Neuronal stem cell (in vitro differentiated cells): ENCODE results near the gene AFG1L.

Experiments
- DNase-seq: peaks from one replicate; pipeline ENCODE4 v3.0.0-alpha.2; 2013; ENCODE audit warnings: low spot score
- H2AFZ ChIP-seq: one replicate; pipeline ENCODE4 v1.6.1; 2013; ENCODE audit warnings: mild to moderate bottlenecking, low read length, inconsistent platforms
- H2AK5ac ChIP-seq: 2 replicates; pipeline ENCODE4 v1.6.1; 2013; ENCODE audit warnings: low read depth, mild to moderate bottlenecking, inconsistent platforms, low read length, moderate library complexity, mixed read lengths
- H2BK120ac ChIP-seq: 2 replicates; pipeline ENCODE4 v1.6.1; 2013; ENCODE audit warnings: low read depth, mild to moderate bottlenecking, inconsistent platforms, low read length, moderate library complexity, mixed read lengths
- H2BK12ac ChIP-seq: one replicate; pipeline ENCODE4 v1.6.1; 2013; ENCODE audit warnings: low read length, inconsistent platforms
- H2BK15ac ChIP-seq: 2 replicates; pipeline ENCODE4 v1.6.1; 2013; ENCODE audit warnings: mild to moderate bottlenecking, low read length, inconsistent platforms, mixed read lengths
- H2BK5ac ChIP-seq: one replicate; pipeline ENCODE4 v1.6.1; 2013; ENCODE audit warnings: inconsistent platforms, mild to moderate bottlenecking, low read length, moderate library complexity
- H3K14ac ChIP-seq: one replicate; pipeline ENCODE4 v1.6.1; 2013; ENCODE audit warnings: low read length, inconsistent platforms
- H3K18ac ChIP-seq: 2 replicates; pipeline ENCODE4 v1.6.1; 2013; ENCODE audit warnings: low read length, inconsistent platforms
- H3K23ac ChIP-seq: 2 replicates; pipeline ENCODE4 v1.6.1; 2013; ENCODE audit warnings: low read depth, mild to moderate bottlenecking, mixed read lengths, low read length, inconsistent platforms; ENCODE audit not compliant: poor library complexity
- H3K27ac ChIP-seq: replicated peaks from 3 replicates; pipeline ENCODE4 v1.5.1; 2013; ENCODE audit warnings: low read length, inconsistent platforms
- H3K27me3 ChIP-seq, 3 experiments: 2 replicates each; pipeline ENCODE4 v1.6.1; 2013; ENCODE audit warnings: low read length in 3 of 3, mild to moderate bottlenecking in 2 of 3, inconsistent platforms in 1 of 3, low read depth in 1 of 3, mixed read lengths in 1 of 3, moderate library complexity in 1 of 3; ENCODE audit not compliant: control insufficient read depth in 3 of 3, insufficient read depth in 3 of 3
- H3K36me3 ChIP-seq, 2 donors: replicated peaks in 1 of 2; 2 replicates each; pipeline ENCODE4 v1.6.1; 2013; ENCODE audit warnings: low read length in 2 of 2; ENCODE audit not compliant: control insufficient read depth in 2 of 2, insufficient read depth in 2 of 2
- H3K4ac ChIP-seq: 2 replicates; pipeline ENCODE4 v1.6.1; 2013; ENCODE audit warnings: inconsistent platforms, mild to moderate bottlenecking, low read length, moderate library complexity
- H3K4me1 ChIP-seq, 2 donors: 1 replicate in 1 of 2; 2 replicates in 1 of 2; pipeline ENCODE4 v1.6.1; 2013; ENCODE audit warnings: low read length in 2 of 2, low read depth in 1 of 2; ENCODE audit not compliant: control insufficient read depth in 2 of 2, insufficient read depth in 1 of 2
- H3K4me2 ChIP-seq: one replicate; pipeline ENCODE4 v1.6.1; 2013; ENCODE audit warnings: mild to moderate bottlenecking, low read length, inconsistent platforms; ENCODE audit not compliant: insufficient read depth, poor library complexity, severe bottlenecking
- H3K4me3 ChIP-seq, 2 donors: 2 replicates each; pipeline ENCODE4 v1.5.1; 2013; ENCODE audit warnings: low read length in 2 of 2, mild to moderate bottlenecking in 2 of 2, inconsistent platforms in 1 of 2, moderate library complexity in 1 of 2
- H3K79me1 ChIP-seq: one replicate; pipeline ENCODE4 v1.6.1; 2013; ENCODE audit warnings: low read depth, mild to moderate bottlenecking, inconsistent platforms, low read length, moderate library complexity
- H3K9ac ChIP-seq: one replicate; pipeline ENCODE4 v1.6.1; 2013; ENCODE audit warnings: mild to moderate bottlenecking, low read depth, low read length, inconsistent platforms; ENCODE audit not compliant: poor library complexity
- H3K9me3 ChIP-seq, 2 donors: replicated peaks in 1 of 2; 2 replicates each; pipeline versions ENCODE3 to v1.6.1; 2013; ENCODE audit warnings: low read length in 2 of 2, mild to moderate bottlenecking in 2 of 2, inconsistent platforms in 1 of 2, low read depth in 1 of 2, mixed read lengths in 1 of 2, moderate library complexity in 1 of 2; ENCODE audit not compliant: control insufficient read depth in 2 of 2, insufficient read depth in 1 of 2
- H4K8ac ChIP-seq: one replicate; pipeline ENCODE4 v1.6.1; 2013; ENCODE audit warnings: low read depth, mild to moderate bottlenecking, inconsistent platforms, low read length, moderate library complexity
- H4K91ac ChIP-seq: one replicate; pipeline ENCODE4 v1.6.1; 2013; ENCODE audit warnings: low read length, low read depth, mild to moderate bottlenecking, inconsistent platforms; ENCODE audit not compliant: poor library complexity
- WGBS, 2 donors: extraction: QIAGEN DNeasy Blood & Tissue Kit; methylation state at CpG; one replicate each; pipeline ENCODE4 v1.1.7; 2013; ENCODE audit warnings: missing lambda C conversion rate in 2 of 2, mixed read lengths in 1 of 2; ENCODE audit not compliant: insufficient read length in 2 of 2, insufficient replicate concordance in 1 of 2; ENCODE audit errors: extremely low coverage in 2 of 2; 5-methylcytosine and 5-hydroxymethylcytosine counted together

Gene AFG1L

DNA sequence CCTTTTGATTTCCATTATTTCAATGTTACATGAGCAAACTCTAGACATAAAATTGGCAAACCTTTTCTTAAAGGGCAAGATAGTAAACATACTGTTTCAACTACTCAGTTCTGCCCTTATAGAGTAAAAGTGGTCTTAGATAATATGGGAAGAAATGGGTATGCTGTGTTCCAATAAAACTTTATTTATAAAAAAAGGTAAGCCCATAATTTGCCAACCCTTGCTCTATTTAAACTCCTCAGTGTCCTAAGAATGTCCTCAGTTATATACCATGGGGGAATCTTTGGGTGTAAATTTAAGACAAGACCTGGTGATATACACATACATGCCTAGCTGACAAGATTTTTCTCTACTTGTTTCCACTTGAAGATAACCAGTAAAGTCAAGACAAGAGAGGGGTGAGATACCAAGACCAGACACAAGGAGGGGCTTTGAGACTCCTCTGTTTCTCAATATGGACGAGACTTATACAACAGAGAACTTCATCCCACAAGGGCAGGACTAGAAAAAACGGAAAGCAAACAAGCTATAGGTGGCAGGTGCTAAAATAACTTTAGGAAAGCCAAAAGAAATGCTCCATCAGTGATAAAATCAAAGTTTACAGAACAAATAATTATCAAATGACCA, 44.5 kb upstream of the AFG1L start:
- no peak overlapping the region for H3K14ac ChIP-seq
- WGBS, 2 donors, result no CpG with 5 or more reads among the region's 2 CpGs
- no peak overlapping the region for H3K27ac ChIP-seq

DNA sequence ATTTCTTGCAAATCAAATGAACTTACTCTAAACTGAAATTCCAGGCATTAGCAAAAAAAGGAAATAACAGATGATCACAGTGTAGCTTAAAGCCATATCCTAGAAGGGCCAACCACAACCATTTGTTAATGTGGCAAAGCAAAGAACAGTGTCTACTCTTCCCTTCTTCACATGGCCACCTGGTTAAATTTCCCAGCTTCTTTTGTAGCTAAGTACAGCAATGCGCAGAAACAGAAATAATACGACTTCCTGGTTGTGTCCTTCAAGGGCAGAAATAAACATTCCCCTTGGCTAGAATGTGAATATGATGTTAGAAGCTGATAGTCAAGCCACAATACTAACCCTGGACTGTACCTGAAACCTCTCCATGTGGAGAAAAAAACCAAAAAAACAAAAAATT, 43.6 kb upstream of the AFG1L start:
- H2BK15ac ChIP-seq, result no peak overlapping the region
- peaks cover 1% of the 10 kb centered on the region for H3K79me1 ChIP-seq
- no peak overlapping the region for H3K18ac ChIP-seq
- H2AK5ac ChIP-seq, result no peak overlapping the region
- H3K4me2 ChIP-seq, result no peak overlapping the region
- H2BK12ac ChIP-seq, result no peak overlapping the region
- DNase-seq, result no peak
- H3K23ac ChIP-seq, result no peak overlapping the region
- H3K4me1 ChIP-seq, result no peaks in the 10 kb centered on the region
- peaks cover 0 to 29% of the 10 kb centered on the region in 2 donors for H3K36me3 ChIP-seq
- H2BK5ac ChIP-seq, result no peak overlapping the region
- no peak overlapping the region for H2AFZ ChIP-seq
- H2BK120ac ChIP-seq, result no peak overlapping the region
- WGBS, 2 donors, result no CpG with 5 or more reads among the region's 2 CpGs
- no peaks in the 10 kb centered on the region for H3K27me3 ChIP-seq
- H3K14ac ChIP-seq, result no peak overlapping the region
- no peak overlapping the region for H3K4me3 ChIP-seq
- no peak overlapping the region for H3K27ac ChIP-seq
- H3K4ac ChIP-seq, result no peak overlapping the region
- H3K9me3 ChIP-seq, result no peaks in the 10 kb centered on the region
- H3K9ac ChIP-seq, result no peak overlapping the region
- H4K91ac ChIP-seq, result no peak overlapping the region
- H4K8ac ChIP-seq, result no peak overlapping the region

More for the DNA sequence above, 44.5 kb upstream of the AFG1L start:
- peaks cover 1% of the 10 kb centered on the region for H3K79me1 ChIP-seq
- peaks cover 0 to 25% of the 10 kb centered on the region in 2 donors for H3K36me3 ChIP-seq
- H3K4ac ChIP-seq, result no peak overlapping the region
- no peak overlapping the region for H3K4me3 ChIP-seq
- no peak overlapping the region for H2BK15ac ChIP-seq
- H2AK5ac ChIP-seq, result no peak overlapping the region
- H3K4me1 ChIP-seq, result no peaks in the 10 kb centered on the region
- no peak overlapping the region for H3K23ac ChIP-seq
- no peak overlapping the region for H4K91ac ChIP-seq
- H2BK120ac ChIP-seq, result no peak overlapping the region
- no peak overlapping the region for H2BK5ac ChIP-seq
- H3K4me2 ChIP-seq, result no peak overlapping the region
- no peak for DNase-seq
- H3K9me3 ChIP-seq, result no peaks in the 10 kb centered on the region
- H2BK12ac ChIP-seq, result no peak overlapping the region
- H4K8ac ChIP-seq, result no peak overlapping the region
- H2AFZ ChIP-seq, result no peak overlapping the region
- H3K9ac ChIP-seq, result no peak overlapping the region
- no peak overlapping the region for H3K18ac ChIP-seq
- H3K27me3 ChIP-seq, result no peaks in the 10 kb centered on the region

DNA sequence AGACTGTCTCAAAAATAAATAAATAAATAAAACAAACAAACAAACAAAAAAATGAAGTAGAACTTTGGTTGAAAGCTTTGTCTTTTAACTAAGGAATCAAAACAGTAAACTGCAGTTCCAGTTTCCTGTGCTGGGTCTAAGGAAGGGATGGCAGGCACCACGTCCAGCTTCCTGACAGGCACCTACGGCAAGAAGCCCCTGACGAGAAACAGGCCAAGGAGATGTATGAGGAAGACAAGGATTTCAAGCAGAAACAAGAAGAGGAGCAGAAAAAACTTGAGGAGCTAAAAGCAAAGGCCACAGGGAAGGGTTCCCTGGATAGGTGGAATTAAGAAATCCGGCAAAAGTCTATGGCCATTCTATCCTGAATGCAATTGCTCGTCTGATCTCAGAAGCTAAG, 42.8 kb upstream of the AFG1L start:
- WGBS, 2 donors, result no CpG with 5 or more reads among the region's 5 CpGs
- Histone ChIP-seq H3K14ac (no peak overlapping the region), H2BK12ac (no peak overlapping the region), H2BK120ac (no peak overlapping the region), H3K18ac (no peak overlapping the region), H4K91ac (no peak overlapping the region), H3K4me1 (no peaks in the 10 kb centered on the region), H3K9me3 (no peaks in the 10 kb centered on the region), H2AK5ac (no peak overlapping the region), H3K4ac (no peak overlapping the region), H3K79me1 (peaks cover 1% of the 10 kb centered on the region), H3K9ac (no peak overlapping the region), H3K27ac (no peak overlapping the region), H3K4me3 (no peak overlapping the region), H2AFZ (no peak overlapping the region), H2BK5ac (no peak overlapping the region), H3K4me2 (no peak overlapping the region), H3K27me3 (no peaks in the 10 kb centered on the region), H2BK15ac (no peak overlapping the region), H4K8ac (no peak overlapping the region), H3K23ac (no peak overlapping the region), H3K36me3 (peaks cover 0 to 32% of the 10 kb centered on the region in 2 donors)
- no peak for DNase-seq

DNA sequence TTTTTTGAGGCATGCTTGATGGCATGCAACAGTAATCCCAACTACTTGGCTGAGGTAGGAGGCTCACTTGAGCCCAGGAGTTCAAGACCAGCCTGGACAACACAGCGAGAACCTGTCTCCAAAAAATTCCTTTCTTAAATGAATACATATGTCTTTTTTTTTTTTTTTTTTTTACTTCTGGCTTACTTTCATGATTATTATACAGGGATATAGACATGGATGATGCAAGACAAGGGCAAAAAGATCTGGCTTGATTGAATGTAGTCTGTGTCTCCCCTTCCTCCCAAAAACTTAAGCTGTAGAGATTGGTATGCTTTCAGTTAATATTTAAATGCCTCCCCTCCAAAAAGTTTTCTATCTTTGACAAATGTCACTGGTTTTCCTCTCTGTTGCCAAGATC, 41.6 kb upstream of the AFG1L start:
- H4K8ac ChIP-seq, result no peak overlapping the region
- H4K91ac ChIP-seq, result no peak overlapping the region
- H2BK5ac ChIP-seq, result no peak overlapping the region
- no peak overlapping the region for H3K23ac ChIP-seq
- no peak for DNase-seq
- H3K4me2 ChIP-seq, result no peak overlapping the region
- no peak overlapping the region for H3K18ac ChIP-seq
- no peaks in the 10 kb centered on the region for H3K27me3 ChIP-seq
- peaks cover 1% of the 10 kb centered on the region for H3K79me1 ChIP-seq
- H3K27ac ChIP-seq, result no peak overlapping the region
- no peaks in the 10 kb centered on the region for H3K9me3 ChIP-seq
- H3K9ac ChIP-seq, result no peak overlapping the region
- no CpG with 5 or more reads among the region's 1 CpG for WGBS, 2 donors
- no peak overlapping the region for H2BK120ac ChIP-seq
- H3K4me1 ChIP-seq, result no peaks in the 10 kb centered on the region
- no peak overlapping the region for H3K14ac ChIP-seq
- H2AFZ ChIP-seq, result no peak overlapping the region
- peaks cover 0 to 36% of the 10 kb centered on the region in 2 donors for H3K36me3 ChIP-seq
- H2BK15ac ChIP-seq, result no peak overlapping the region
- H3K4ac ChIP-seq, result no peak overlapping the region
- no peak overlapping the region for H3K4me3 ChIP-seq
- H2BK12ac ChIP-seq, result no peak overlapping the region
- no peak overlapping the region for H2AK5ac ChIP-seq
